Activated naive CD8-positive, alpha-beta T cell treated with anti-CD3 and anti-CD28 coated beads, Interleukin-2, amount 10 ng/mL, durations not matched to agents 7 days and 5 days (primary cell): Measurements from ENCODE around the gene SPATA12. TPM values are rescaled to one million over a fixed set of nuclear protein-coding genes. Genes with fewer than 3 reads are reported as not detected.

ENCODE experiments used
- ATAC-seq: fragments of 150-1000 bp; cut with Tn5 transposase; one replicate; pipeline ENCODE4 v1.10.0; 2021; ENCODE audit warnings: low read depth, moderate library complexity
- POLR2A ChIA-PET: fragments of 350-600 bp; sonication (Branson Sonifier 250); formaldehyde crosslinking; loops from one replicate; lab custom pipeline; 2021; ENCODE audit warnings: antibody characterized with exemption; lab: Charles Lee
- DNase-seq: peaks from one replicate; pipeline ENCODE4 v3.0.0; 2021
- H3K27ac Mint-ChIP-seq: one replicate; pipeline ENCODE4 v1.8.0; 2022; ENCODE audit warnings: mild to moderate bottlenecking, mixed read lengths
- H3K27me3 Mint-ChIP-seq: one replicate; pipeline ENCODE4 v1.8.0; 2022; ENCODE audit warnings: mild to moderate bottlenecking, moderate library complexity, mixed read lengths
- H3K36me3 Mint-ChIP-seq: one replicate; pipeline ENCODE4 v1.8.0; 2021; ENCODE audit warnings: mild to moderate bottlenecking, mixed read lengths
- H3K4me1 Mint-ChIP-seq: one replicate; pipeline ENCODE4 v1.8.0; 2021; ENCODE audit warnings: mixed read lengths
- H3K4me3 Mint-ChIP-seq: one replicate; pipeline ENCODE4 v1.8.0; 2022; ENCODE audit warnings: mild to moderate bottlenecking, moderate library complexity, mixed read lengths
- H3K9me3 Mint-ChIP-seq: one replicate; pipeline ENCODE4 v1.8.0; 2021; ENCODE audit warnings: mixed read lengths
- total RNA-seq, 2 experiments: library from RNA; stranded (reverse); gene quantifications; one replicate each; pipeline ENCODE4 v1.2.3, GENCODE V29; 2021

Gene SPATA12, protein sequence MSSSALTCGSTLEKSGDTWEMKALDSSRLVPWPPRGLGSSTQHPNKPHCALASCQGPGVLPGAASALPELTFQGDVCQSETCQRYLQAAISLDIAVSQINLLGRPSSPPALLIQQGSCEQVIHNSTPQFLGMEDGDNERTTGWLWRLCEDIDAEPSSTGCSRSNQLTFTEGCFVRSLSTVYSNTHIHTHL
- not detected for total RNA-seq

- no peak for DNase-seq
- Mint-ChIP-seq H3K9me3 (no peaks in the 10 kb centered on the region), H3K4me1 (peaks cover 16% of the 10 kb centered on the region), H3K27me3 (peaks cover 6% of the 10 kb centered on the region), H3K36me3 (no peaks in the 10 kb centered on the region), H3K27ac (no peak within 1 kb of the TSS), H3K4me3 (no peak within 1 kb of the TSS)
- no peak for ATAC-seq
- POLR2A ChIA-PET, result no interaction called here
Observed at GRCh38 chr3:57060089-57060821, at the start of gene SPATA12. Gene SPATA12, plus strand, starts transcription at chr3:57060664. Its CDS starts 13,031 bp downstream, at chr3:57073695.

DNA sequence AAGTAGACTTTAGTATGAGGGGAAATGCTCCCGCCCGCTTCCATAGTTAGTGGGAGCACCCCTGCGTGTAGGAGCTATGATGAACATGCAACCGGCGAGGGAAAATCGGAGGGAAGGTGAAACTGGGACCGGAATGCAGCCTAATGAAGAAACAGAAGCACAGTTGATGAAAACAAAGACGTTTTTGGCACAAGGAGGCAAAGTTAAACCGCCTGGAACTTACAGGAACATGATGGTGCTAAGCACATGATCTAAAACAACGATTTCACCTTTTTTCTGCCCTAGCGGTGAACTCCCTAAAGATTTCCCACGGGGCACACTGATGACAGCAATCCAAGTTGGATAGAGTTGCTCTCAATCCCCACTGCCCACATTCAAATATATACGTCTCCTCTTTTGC, 49.4 kb upstream of the SPATA12 start:
- no peak for DNase-seq
- no peaks in the 10 kb centered on the region for H3K9me3 Mint-ChIP-seq
- POLR2A ChIA-PET, result no interaction called here
- H3K36me3 Mint-ChIP-seq, result no peaks in the 10 kb centered on the region
- ATAC-seq, result no peak
- H3K4me1 Mint-ChIP-seq, result peaks cover 6% of the 10 kb centered on the region
- H3K4me3 Mint-ChIP-seq, result no peak overlapping the region
- no peaks in the 10 kb centered on the region for H3K27me3 Mint-ChIP-seq
- H3K27ac Mint-ChIP-seq, result no peak overlapping the region

- H3K36me3 Mint-ChIP-seq, result no peaks in the 10 kb centered on the region
- ATAC-seq, result no peak
- POLR2A ChIA-PET, result no interaction called here
- no peaks in the 10 kb centered on the region for H3K27me3 Mint-ChIP-seq
- H3K4me3 Mint-ChIP-seq, result no peak overlapping the region
- no peak for DNase-seq
- H3K27ac Mint-ChIP-seq, result no peak overlapping the region
- no peaks in the 10 kb centered on the region for H3K9me3 Mint-ChIP-seq
- peaks cover 2% of the 10 kb centered on the region for H3K4me1 Mint-ChIP-seq
Observed at GRCh38 chr3:57012847-57013246, 47.6 kb upstream of the SPATA12 start.

DNA sequence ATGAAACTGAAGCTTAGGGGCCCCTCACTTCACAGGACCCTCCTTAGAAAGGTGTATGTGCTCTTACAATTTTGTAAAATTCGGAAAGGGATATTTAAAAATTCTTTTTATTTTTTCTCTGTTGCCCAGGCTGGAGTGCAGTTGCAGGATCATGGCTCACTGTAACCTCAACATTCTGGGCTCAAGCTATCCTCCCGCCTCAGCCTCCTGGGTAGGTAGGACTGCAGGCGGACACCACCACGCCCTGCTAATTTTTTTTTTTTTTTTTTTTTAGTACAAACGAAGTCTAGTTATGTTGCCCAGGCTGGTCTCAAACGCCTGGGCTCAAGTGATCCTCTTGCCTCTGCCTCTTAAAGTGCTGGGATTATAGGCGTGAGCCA, 45.1 kb upstream of the SPATA12 start:
- Mint-ChIP-seq H3K36me3 (no peaks in the 10 kb centered on the region), H3K4me1 (peaks cover 2% of the 10 kb centered on the region), H3K4me3 (no peak overlapping the region), H3K9me3 (no peaks in the 10 kb centered on the region), H3K27me3 (peaks cover 4% of the 10 kb centered on the region), H3K27ac (no peak overlapping the region)
- no peak for DNase-seq
- no peak for ATAC-seq
- POLR2A ChIA-PET, result no interaction called here

- Mint-ChIP-seq H3K36me3 (no peaks in the 10 kb centered on the region), H3K4me3 (no peak overlapping the region), H3K27ac (peak overlapping the region; percentile 58), H3K27me3 (peaks cover 4% of the 10 kb centered on the region), H3K4me1 (peaks cover 2% of the 10 kb centered on the region), H3K9me3 (no peaks in the 10 kb centered on the region)
- ATAC-seq (no peak), DNase-seq (no peak)
- POLR2A ChIA-PET, result no interaction called here
Observed at GRCh38 chr3:57015912-57016311, 44.6 kb upstream of the SPATA12 start.

- H3K9me3 Mint-ChIP-seq, result no peaks in the 10 kb centered on the region
- H3K36me3 Mint-ChIP-seq, result no peaks in the 10 kb centered on the region
- no peak overlapping the region for H3K4me3 Mint-ChIP-seq
- no peak for ATAC-seq
- H3K4me1 Mint-ChIP-seq, result peaks cover 2% of the 10 kb centered on the region
- no peak for DNase-seq
- POLR2A ChIA-PET, result no interaction called here
- peaks cover 4% of the 10 kb centered on the region for H3K27me3 Mint-ChIP-seq
- H3K27ac Mint-ChIP-seq, result no peak overlapping the region
Observed at GRCh38 chr3:57017459-57017845, 43.0 kb upstream of the SPATA12 start.

- Mint-ChIP-seq H3K36me3 (no peaks in the 10 kb centered on the region), H3K27ac (no peak overlapping the region), H3K4me1 (peaks cover 2% of the 10 kb centered on the region), H3K27me3 (peaks cover 6% of the 10 kb centered on the region), H3K4me3 (no peak overlapping the region), H3K9me3 (no peaks in the 10 kb centered on the region)
- ATAC-seq, result no peak
- no peak for DNase-seq
- POLR2A ChIA-PET, result no interaction called here
Observed at GRCh38 chr3:57018246-57018645, 42.2 kb upstream of the SPATA12 start.

DNA sequence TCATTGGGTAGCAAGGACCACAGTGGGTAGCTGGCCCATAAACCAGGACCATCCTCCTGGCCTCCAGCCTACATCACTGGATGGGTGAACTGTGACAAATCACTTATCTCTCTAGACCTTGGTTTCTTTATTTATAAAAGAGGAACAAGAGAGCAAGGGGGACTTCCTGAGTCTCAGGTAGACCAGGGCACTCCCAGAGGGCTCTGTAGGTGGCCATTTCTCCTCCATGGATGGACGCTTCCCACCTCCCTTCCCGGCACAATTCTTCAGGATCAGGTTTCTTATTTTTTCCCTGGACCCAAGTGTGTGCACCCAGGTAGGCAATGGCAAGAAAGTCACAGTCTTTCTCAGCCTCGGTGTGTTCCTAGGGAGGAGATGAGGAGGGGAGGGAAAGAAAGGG, 41.4 kb upstream of the SPATA12 start:
- ATAC-seq (no peak), DNase-seq (no peak)
- Mint-ChIP-seq H3K36me3 (no peaks in the 10 kb centered on the region), H3K4me3 (no peak overlapping the region), H3K27ac (no peak overlapping the region), H3K9me3 (no peaks in the 10 kb centered on the region), H3K4me1 (no peaks in the 10 kb centered on the region), H3K27me3 (peaks cover 6% of the 10 kb centered on the region)
- POLR2A ChIA-PET, result no interaction called here

DNA sequence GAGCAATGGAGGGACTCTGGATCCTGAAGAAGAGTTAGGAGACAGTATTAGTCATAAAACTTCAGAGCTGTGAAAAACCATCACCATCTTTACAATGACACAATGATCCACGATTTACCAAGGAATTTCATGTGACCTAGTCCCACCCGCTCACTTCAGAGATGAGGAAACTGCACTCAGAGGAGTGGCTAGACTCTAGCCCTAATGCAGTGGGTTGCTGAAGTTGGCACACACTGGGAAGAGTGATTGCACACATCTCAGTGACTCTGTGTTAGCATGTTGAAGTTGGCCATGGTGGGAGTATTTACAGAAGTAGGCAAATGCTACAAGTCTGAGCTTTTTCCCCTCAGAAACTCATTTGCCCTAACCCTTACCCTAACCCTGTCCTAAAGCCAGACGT, 35.2 kb upstream of the SPATA12 start:
- ATAC-seq, result no peak
- no peak overlapping the region for H3K4me3 Mint-ChIP-seq
- no peak for DNase-seq
- peaks cover 5% of the 10 kb centered on the region for H3K27me3 Mint-ChIP-seq
- POLR2A ChIA-PET, result no interaction called here
- H3K9me3 Mint-ChIP-seq, result no peaks in the 10 kb centered on the region
- no peaks in the 10 kb centered on the region for H3K36me3 Mint-ChIP-seq
- no peak overlapping the region for H3K27ac Mint-ChIP-seq
- H3K4me1 Mint-ChIP-seq, result no peaks in the 10 kb centered on the region

GRCh38 chr3:57026944-57027343, 33.5 kb upstream of the SPATA12 start:
- no peaks in the 10 kb centered on the region for H3K4me1 Mint-ChIP-seq
- H3K36me3 Mint-ChIP-seq, result no peaks in the 10 kb centered on the region
- no peaks in the 10 kb centered on the region for H3K9me3 Mint-ChIP-seq
- POLR2A ChIA-PET, result no interaction called here
- H3K27ac Mint-ChIP-seq, result no peak overlapping the region
- ATAC-seq (no peak), DNase-seq (no peak)
- peaks cover 5% of the 10 kb centered on the region for H3K27me3 Mint-ChIP-seq
- H3K4me3 Mint-ChIP-seq, result no peak overlapping the region

DNA sequence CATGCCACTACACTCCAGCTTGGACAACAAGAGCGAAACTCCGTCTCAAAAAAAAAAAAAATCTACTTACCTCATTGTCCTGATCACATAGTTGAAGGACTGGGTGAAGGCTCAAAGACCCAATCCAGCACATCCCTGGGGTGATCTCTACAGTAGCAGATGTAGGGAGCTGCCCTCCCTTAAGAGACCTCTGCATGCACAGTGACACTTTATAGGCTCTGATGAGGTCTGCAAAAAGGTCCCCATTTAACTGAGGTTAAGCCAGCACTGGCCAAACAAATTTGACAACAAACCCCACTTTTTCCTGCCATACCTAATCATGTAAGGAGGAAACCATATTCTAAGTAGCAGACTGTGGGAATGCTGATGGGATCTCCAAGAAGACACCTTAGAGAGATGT, 31.1 kb upstream of the SPATA12 start:
- ATAC-seq, result no peak
- Mint-ChIP-seq H3K9me3 (no peaks in the 10 kb centered on the region), H3K4me3 (no peak overlapping the region), H3K27me3 (peaks cover 11% of the 10 kb centered on the region), H3K36me3 (no peaks in the 10 kb centered on the region), H3K27ac (no peak overlapping the region), H3K4me1 (no peaks in the 10 kb centered on the region)
- no peak for DNase-seq
- POLR2A ChIA-PET, result no interaction called here

- no peaks in the 10 kb centered on the region for H3K36me3 Mint-ChIP-seq
- peaks cover 13% of the 10 kb centered on the region for H3K27me3 Mint-ChIP-seq
- DNase-seq (no peak), ATAC-seq (no peak)
- H3K27ac Mint-ChIP-seq, result no peak overlapping the region
- POLR2A ChIA-PET, result no interaction called here
- H3K4me3 Mint-ChIP-seq, result no peak overlapping the region
- no peaks in the 10 kb centered on the region for H3K9me3 Mint-ChIP-seq
- H3K4me1 Mint-ChIP-seq, result no peaks in the 10 kb centered on the region
Observed at GRCh38 chr3:57029924-57030323, 30.5 kb upstream of the SPATA12 start.

- ATAC-seq, result no peak
- DNase-seq, result no peak
- POLR2A ChIA-PET, result no interaction called here
- no peaks in the 10 kb centered on the region for H3K9me3 Mint-ChIP-seq
- no peaks in the 10 kb centered on the region for H3K36me3 Mint-ChIP-seq
- no peak overlapping the region for H3K27ac Mint-ChIP-seq
- H3K27me3 Mint-ChIP-seq, result peaks cover 14% of the 10 kb centered on the region
- H3K4me1 Mint-ChIP-seq, result no peaks in the 10 kb centered on the region
- no peak overlapping the region for H3K4me3 Mint-ChIP-seq
Observed at GRCh38 chr3:57030721-57031120, 29.7 kb upstream of the SPATA12 start.
